Measurements from ENCODE around the gene GPR85.
A peak's percentile ranks its signal among the peaks of the same experiment; 100 is the strongest.
"Not testable (repeated sequence)": the region's sequence is repeated elsewhere in the genome, so short reads cannot be mapped to it uniquely, and the experiment has no call there.

The GPR85 gene

DNA sequence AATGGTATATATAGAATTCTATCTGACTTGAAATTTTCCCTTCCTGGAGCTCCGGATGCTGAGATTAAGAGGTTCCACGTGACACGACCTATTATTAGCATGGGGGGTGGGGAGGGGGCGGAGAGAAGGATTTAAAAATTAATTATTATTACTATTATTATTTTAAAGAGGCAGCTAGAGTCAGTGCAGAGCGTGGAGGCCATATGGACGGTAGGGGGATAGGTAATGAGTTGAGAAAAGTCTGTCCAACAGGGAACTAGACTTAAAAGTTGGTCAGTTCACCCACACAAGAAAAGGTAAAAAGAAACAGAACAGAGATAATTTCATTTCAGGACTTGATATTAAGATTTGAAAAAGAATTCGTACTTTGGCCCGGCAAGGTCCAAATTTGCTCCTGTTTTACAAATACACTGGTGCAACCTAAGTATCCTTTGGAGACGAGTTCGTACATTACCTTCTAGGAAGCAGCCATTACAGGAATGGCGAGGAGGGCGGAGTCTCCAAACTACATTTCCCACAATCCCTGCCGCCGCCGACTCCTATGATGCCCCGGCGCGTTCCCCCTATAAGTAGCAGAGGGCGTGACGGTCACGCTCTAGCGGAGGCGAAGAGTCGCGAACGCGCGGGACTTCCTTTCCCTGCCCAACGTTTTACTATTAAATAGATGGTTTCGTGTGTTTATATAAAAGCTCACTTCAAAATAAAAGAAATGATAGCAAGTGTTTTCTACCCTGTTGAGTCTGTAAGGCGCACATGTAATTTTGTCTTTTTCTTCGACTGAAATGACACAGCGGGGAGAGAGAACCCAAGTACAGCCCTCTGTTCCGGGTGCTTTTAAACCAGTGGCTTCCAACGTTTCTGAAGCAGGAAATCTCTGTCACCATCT, 31.7 kb upstream of the GPR85 start, which contains the start of gene SMIM30:
Gene SMIM30, minus strand, starts transcription at position 481 of the 886 bp plus-strand sequence. CDS start 976 bp downstream, outside the sequence.
- TF ChIP-seq POLR2AphosphoS5 (IDR thresholded peaks at IDR 0.05; ENCODE audit: borderline replicate concordance, low read depth, low read length) (peak; percentile 97), EZH2 (IDR thresholded peaks at IDR 0.05) (no peak), FOXP2 (optimal IDR thresholded peaks at IDR 0.05; ENCODE audit: control extremely low read depth, extremely low read length, insufficient read depth) (no peak)
- Histone ChIP-seq H3K36me3 (ENCODE audit: insufficient read depth, low read length) (peaks cover 30% of the 10 kb centered on the region), H3K27ac (peak within 1 kb of the TSS; percentile 79), H3K9me3 (ENCODE audit: low read depth, low read length) (no peaks in the 10 kb centered on the region), H3K4me3 (peak within 1 kb of the TSS; percentile 99), H3K9ac (ENCODE audit: insufficient read length) (peak within 1 kb of the TSS; percentile 88)
- DNase-seq (ENCODE audit: low read depth, low spot score), result peak; percentile 52

DNA sequence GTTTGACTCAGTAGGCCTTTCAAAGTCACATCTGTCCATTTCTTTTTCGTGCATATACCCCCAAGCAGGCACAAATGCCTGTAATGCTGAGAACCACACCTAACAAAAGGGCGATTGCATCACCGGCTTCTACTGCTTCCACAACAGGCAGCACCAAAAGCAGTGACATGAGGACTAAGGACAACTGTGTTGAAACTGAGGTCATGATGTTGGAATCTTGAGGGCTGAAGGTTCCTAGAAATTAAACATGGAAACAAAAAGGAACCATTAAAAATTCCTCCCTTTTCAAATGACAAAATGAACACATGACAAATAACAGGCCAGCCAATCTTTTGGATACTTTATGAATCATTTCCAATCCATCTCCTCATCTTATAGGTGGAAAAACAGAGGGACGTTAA, 30.7 kb upstream of the GPR85 start:
- H3K4me3 ChIP-seq, result peak overlapping the region; percentile 99
- DNase-seq (ENCODE audit: low read depth, low spot score); H3K27ac ChIP-seq; H3K9me3 ChIP-seq (ENCODE audit: low read depth, low read length): not testable (repeated sequence)
- H3K36me3 ChIP-seq (ENCODE audit: insufficient read depth, low read length), result peaks cover 30% of the 10 kb centered on the region
- peak overlapping the region; percentile 88 for H3K9ac ChIP-seq (ENCODE audit: insufficient read length)

DNA sequence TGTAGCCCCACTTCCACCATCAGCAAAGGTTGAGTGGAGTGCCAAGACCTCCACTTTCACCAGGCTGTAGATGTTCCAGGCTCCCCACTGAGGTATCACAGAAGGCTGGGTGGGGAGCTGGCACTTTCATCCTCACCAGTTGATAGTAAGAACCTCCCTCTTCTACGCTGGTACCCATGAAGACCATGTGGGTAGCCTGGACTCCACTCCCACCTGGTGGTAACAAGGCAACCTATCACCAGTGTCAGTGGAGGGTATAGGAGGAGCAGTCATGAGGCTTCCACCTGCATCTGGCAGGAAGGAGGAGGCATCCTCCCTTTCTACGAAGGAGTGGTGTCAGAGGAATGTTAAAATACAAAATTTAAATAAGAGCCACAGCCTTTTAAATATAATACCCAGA, 27.3 kb upstream of the GPR85 start:
- no peak for DNase-seq (ENCODE audit: low read depth, low spot score)

DNA sequence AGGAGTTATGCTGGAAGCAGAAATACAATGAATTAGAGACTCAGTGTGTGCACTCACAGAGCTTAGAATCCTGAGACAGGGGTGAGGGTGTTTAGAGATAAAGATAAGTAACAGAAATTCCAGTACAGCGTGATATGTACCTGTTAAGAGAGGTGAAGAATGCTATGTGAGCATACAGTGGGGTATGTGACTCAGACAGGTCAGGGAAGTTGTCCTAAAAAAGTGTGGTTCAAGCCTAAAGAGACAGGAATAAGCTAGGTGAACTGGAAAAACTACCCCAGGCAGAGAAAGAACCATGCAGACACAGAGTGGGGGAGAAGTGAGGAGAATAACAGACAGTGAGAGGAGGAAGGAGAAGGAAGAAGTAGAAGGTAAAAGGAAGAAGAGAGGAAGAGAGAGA, 23.1 kb upstream of the GPR85 start:
- no peaks in the 10 kb centered on the region for H3K9me3 ChIP-seq (ENCODE audit: low read depth, low read length)
- H3K36me3 ChIP-seq (ENCODE audit: insufficient read depth, low read length), result peaks cover 7% of the 10 kb centered on the region; the same call in 1 of the 2 replicates
- no peak overlapping the region for H3K9ac ChIP-seq (ENCODE audit: insufficient read length)
- H3K4me3 ChIP-seq, result no peak overlapping the region
- TF ChIP-seq POLR2AphosphoS5 (IDR thresholded peaks at IDR 0.05; ENCODE audit: borderline replicate concordance, low read depth, low read length) (no peak), EZH2 (IDR thresholded peaks at IDR 0.05) (no peak), FOXP2 (optimal IDR thresholded peaks at IDR 0.05; ENCODE audit: control extremely low read depth, extremely low read length, insufficient read depth) (no peak)
- H3K27ac ChIP-seq, result no peak overlapping the region
- DNase-seq (ENCODE audit: low read depth, low spot score), result no peak

More for the DNA sequence above, 27.3 kb upstream of the GPR85 start:
- Histone ChIP-seq H3K9me3 (ENCODE audit: low read depth, low read length) (no peaks in the 10 kb centered on the region), H3K9ac (ENCODE audit: insufficient read length) (no peak overlapping the region), H3K36me3 (ENCODE audit: insufficient read depth, low read length) (peaks cover 30% of the 10 kb centered on the region), H3K4me3 (no peak overlapping the region), H3K27ac (no peak overlapping the region)
- TF ChIP-seq POLR2AphosphoS5 (IDR thresholded peaks at IDR 0.05; ENCODE audit: borderline replicate concordance, low read depth, low read length) (no peak), FOXP2 (optimal IDR thresholded peaks at IDR 0.05; ENCODE audit: control extremely low read depth, extremely low read length, insufficient read depth) (no peak)

DNA sequence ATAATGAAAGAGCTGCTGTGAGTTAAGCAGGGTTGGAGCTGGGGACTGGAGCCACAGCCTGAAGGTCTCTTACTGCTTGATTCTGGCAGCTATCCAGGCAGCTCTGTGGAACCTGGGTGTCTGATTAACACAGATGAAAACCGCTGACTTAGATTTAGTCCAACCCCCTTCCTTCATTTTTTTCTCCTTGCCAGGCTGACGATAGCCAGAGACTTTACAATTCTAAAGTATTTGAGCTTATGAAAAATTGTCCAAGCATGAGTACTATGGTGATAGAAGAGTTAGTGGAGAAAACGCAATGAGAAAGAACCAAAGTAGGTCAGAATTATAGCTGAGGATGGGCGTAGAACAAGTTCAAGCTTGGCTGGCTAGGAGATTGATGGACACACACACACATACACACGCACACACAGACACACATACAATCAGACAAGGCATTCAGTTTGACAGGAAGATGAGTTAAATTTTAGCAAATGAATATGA, 13.5 kb upstream of the GPR85 start:
- H3K4me3 ChIP-seq, result peak overlapping the region; percentile 64
- DNase-seq (ENCODE audit: low read depth, low spot score), result peak; percentile 61
- no peaks in the 10 kb centered on the region for H3K36me3 ChIP-seq (ENCODE audit: insufficient read depth, low read length)
- H3K9ac ChIP-seq (ENCODE audit: insufficient read length), result peak overlapping the region; percentile 55
- no peaks in the 10 kb centered on the region for H3K9me3 ChIP-seq (ENCODE audit: low read depth, low read length)
- H3K27ac ChIP-seq, result peak overlapping the region; percentile 74
- TF ChIP-seq POLR2AphosphoS5 (IDR thresholded peaks at IDR 0.05; ENCODE audit: borderline replicate concordance, low read depth, low read length) (peak; percentile 33; the same call in 1 of the 2 replicates), EZH2 (IDR thresholded peaks at IDR 0.05) (no peak), FOXP2 (optimal IDR thresholded peaks at IDR 0.05; ENCODE audit: control extremely low read depth, extremely low read length, insufficient read depth) (peak; percentile 24)

DNA sequence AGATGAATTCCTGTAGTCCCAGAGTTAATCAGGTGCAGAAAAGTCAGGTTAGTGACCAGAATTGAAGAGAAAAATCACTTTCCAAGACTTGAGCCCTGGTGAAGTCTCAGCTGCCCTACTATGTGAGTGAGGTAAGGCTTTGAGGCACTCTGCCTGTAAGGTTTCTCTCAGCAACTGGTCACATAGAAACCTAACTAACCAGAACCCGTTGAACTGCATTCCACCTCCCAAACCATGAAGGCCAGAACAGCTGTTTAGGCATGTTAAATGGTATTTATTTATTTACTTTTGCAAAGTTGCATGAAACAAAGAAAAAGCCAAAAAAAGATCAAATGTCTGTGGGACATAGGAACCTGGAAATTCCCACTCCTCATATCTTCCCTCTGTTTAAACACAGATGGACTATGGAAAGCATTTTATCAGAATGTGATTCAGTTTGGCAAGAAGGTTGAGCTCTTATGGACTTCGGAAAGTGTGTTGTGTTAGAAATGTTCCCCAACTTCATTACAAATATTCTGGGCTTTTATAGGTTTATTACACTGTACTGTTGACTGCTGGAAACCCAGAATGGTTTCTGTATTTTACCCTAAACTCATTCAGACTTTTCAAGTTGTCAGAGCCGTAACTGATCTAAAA, 12.8 kb upstream of the GPR85 start:
- H3K9ac ChIP-seq (ENCODE audit: insufficient read length), result peak overlapping the region; percentile 55
- no peaks in the 10 kb centered on the region for H3K9me3 ChIP-seq (ENCODE audit: low read depth, low read length)
- peak overlapping the region; percentile 64 for H3K4me3 ChIP-seq
- H3K27ac ChIP-seq, result peak overlapping the region; percentile 74
- no peak for DNase-seq (ENCODE audit: low read depth, low spot score)
- TF ChIP-seq EZH2 (IDR thresholded peaks at IDR 0.05) (no peak), FOXP2 (optimal IDR thresholded peaks at IDR 0.05; ENCODE audit: control extremely low read depth, extremely low read length, insufficient read depth) (no peak), POLR2AphosphoS5 (IDR thresholded peaks at IDR 0.05; ENCODE audit: borderline replicate concordance, low read depth, low read length) (no peak)
- no peaks in the 10 kb centered on the region for H3K36me3 ChIP-seq (ENCODE audit: insufficient read depth, low read length)

DNA sequence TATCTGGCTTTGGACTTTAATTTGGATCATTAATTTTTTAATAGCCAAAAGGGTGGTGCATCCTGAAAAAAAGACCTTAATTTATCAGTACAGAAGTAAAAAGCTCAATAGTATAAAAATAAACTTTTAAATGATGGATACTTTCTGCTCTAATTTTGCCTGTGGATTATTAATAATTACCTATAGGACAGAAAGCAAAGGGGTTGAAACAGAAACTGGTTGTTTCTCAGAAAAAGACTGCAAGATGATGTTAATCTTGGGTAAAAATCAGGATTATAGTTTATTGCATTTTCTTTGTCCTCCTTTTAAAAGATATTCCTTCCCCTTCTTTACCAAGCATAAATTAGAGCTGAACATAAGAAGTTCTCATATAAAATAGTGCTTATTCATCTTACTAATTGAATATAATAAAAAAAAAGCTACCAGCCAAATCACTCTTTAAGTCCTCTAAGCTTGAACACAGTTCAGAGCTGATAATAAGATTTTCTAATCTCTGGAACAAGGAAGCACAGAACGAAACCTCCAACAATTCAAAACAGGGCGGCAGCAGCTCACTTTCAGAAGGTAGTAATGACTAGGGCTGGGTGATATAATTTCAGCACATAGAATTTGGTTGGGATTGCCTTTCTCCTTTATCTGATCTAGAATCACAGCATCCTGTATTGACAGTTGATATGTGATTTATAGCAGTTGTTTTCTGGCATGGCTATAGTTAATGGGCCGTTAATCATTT, 8.1 kb upstream of the GPR85 start:
- Histone ChIP-seq H3K9ac (ENCODE audit: insufficient read length) (no peak overlapping the region), H3K9me3 (ENCODE audit: low read depth, low read length) (no peaks in the 10 kb centered on the region), H3K36me3 (ENCODE audit: insufficient read depth, low read length) (no peaks in the 10 kb centered on the region), H3K4me3 (no peak overlapping the region), H3K27ac (no peak overlapping the region)
- TF ChIP-seq POLR2AphosphoS5 (IDR thresholded peaks at IDR 0.05; ENCODE audit: borderline replicate concordance, low read depth, low read length) (no peak), FOXP2 (optimal IDR thresholded peaks at IDR 0.05; ENCODE audit: control extremely low read depth, extremely low read length, insufficient read depth) (no peak), EZH2 (IDR thresholded peaks at IDR 0.05) (no peak)
- no peak for DNase-seq (ENCODE audit: low read depth, low spot score)

DNA sequence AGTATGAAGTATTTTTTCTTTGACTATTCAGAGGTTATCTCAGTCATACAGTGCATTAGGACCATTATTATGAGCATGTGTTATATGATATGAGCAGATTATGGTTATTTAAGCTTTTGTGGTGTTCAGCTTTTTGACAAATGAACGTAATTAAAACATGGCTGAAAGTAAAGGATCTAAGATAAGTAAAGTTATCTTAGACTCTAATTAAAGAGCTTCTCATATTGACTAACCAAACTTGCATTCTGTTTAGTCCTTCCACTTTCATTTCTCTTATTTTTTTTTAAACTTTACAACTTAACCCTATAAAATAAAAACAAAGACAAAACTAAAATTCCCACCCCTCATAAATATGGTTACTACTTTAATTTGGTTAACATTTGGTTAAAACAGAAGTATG, 6.9 kb upstream of the GPR85 start:
- no peak for TF ChIP-seq POLR2AphosphoS5 (IDR thresholded peaks at IDR 0.05; ENCODE audit: borderline replicate concordance, low read depth, low read length)
- TF ChIP-seq FOXP2 (optimal IDR thresholded peaks at IDR 0.05; ENCODE audit: control extremely low read depth, extremely low read length, insufficient read depth), result no peak
- TF ChIP-seq EZH2 (IDR thresholded peaks at IDR 0.05), result no peak
- no peak overlapping the region for H3K9ac ChIP-seq (ENCODE audit: insufficient read length)
- no peak for DNase-seq (ENCODE audit: low read depth, low spot score)
- no peak overlapping the region for H3K27ac ChIP-seq
- H3K9me3 ChIP-seq (ENCODE audit: low read depth, low read length), result no peaks in the 10 kb centered on the region
- no peaks in the 10 kb centered on the region for H3K36me3 ChIP-seq (ENCODE audit: insufficient read depth, low read length)
- H3K4me3 ChIP-seq, result no peak overlapping the region
